Prostate gland (tissue), 2 donors: ENCODE results near the gene SLC39A3.

ENCODE experiments used
- CTCF ChIP-seq, 4 experiments: fragments of 200-600 bp in 2 of 4; fragments of 450-650 bp in 2 of 4; sonication (generic) in 2 of 4; IDR thresholded peaks; 1 replicate in 3 of 4; 2 replicates in 1 of 4; pipeline ENCODE4 v1.5.1; 2016 to 2019; ENCODE audit warnings: antibody characterized with exemption in 4 of 4, mild to moderate bottlenecking in 2 of 4, moderate library complexity in 2 of 4
- POLR2A ChIP-seq: fragments of 450-650 bp; IDR thresholded peaks from one replicate; pipeline ENCODE4 v1.6.1; 2016; ENCODE audit warnings: antibody characterized with exemption, mild to moderate bottlenecking
- POLR2AphosphoS5 ChIP-seq: sonication (generic); formaldehyde crosslinking; IDR thresholded peaks from one replicate; pipeline ENCODE4 v1.6.1; 2017; ENCODE audit warnings: antibody characterized with exemption

- TF ChIP-seq POLR2A (no peak), CTCF (IDR thresholded peaks at IDR 0.05) (no peak), POLR2AphosphoS5 (no peak)
These were observed 39.0 kb downstream of the SLC39A3 start for GRCh38 chr19:2700660-2701360.
